GM12872 (cell line): ENCODE results near the gene OTOG.

Source experiments
- TF ChIP-seq, protein P1 (sequence below): IDR thresholded peaks from 3 replicates; pipeline ENCODE4 v1.5.1; 2011; ENCODE audit warnings: low read depth, mild to moderate bottlenecking, low read length, moderate library complexity; ENCODE audit not compliant: insufficient read depth

Gene OTOG

DNA sequence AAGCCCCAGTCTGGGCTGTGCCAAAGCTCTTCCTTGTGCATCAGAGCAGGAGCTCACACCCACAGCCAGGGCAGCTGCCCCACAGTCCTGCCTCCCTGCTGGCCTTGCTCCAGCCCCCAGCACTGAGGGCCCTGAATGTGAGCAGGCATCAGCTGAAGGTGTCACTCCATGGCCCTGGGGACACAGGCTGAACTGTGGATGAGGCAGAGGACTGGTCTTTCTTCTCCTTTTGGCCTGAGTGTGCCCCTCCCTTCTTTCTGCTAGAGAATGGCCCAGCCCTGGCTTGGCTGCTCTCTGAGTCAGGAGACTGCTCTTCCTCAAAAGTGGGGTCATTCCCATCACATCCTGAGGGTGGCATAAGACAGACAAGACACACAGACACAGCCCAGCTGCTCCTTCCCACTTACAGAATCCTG lies 16.2 kb downstream of the OTOG start:
- TF ChIP-seq, protein P1, sequence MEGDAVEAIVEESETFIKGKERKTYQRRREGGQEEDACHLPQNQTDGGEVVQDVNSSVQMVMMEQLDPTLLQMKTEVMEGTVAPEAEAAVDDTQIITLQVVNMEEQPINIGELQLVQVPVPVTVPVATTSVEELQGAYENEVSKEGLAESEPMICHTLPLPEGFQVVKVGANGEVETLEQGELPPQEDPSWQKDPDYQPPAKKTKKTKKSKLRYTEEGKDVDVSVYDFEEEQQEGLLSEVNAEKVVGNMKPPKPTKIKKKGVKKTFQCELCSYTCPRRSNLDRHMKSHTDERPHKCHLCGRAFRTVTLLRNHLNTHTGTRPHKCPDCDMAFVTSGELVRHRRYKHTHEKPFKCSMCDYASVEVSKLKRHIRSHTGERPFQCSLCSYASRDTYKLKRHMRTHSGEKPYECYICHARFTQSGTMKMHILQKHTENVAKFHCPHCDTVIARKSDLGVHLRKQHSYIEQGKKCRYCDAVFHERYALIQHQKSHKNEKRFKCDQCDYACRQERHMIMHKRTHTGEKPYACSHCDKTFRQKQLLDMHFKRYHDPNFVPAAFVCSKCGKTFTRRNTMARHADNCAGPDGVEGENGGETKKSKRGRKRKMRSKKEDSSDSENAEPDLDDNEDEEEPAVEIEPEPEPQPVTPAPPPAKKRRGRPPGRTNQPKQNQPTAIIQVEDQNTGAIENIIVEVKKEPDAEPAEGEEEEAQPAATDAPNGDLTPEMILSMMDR, result no peak

DNA sequence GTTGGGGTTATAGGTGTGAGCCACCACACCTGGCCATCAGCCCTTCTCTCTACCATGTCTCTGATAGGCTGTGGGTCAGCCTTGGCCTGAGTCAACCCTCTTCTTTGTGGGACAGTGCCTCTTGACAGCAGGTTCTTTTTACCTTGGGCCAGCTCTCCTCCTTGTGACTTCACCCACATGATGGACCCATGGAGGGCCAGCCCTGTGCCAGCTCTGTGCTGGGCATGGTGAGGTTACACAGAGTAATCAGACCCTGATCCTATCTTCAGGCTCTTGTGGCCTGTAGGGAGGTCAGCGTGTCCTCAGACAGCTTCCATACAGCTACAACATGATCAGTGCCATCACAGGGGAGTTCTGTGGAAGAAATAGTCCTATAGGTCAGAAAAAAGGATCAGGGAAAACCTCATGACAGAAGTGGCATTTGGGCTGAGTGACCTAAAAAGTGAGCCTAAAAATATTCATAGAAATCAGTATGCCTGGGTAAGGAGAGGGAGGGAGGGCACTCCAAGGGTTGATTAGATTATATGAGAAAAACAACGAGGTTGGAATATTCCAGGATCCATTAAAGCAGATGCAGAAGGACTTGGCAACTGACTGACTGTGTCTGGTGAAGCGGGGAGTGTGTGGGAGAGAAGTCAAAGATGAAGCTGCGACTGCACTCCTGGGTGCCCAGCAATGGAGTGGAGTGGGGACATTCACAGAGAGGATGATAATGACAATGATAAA lies 17.1 kb downstream of the OTOG start:
- TF ChIP-seq, protein P1, result no peak

DNA sequence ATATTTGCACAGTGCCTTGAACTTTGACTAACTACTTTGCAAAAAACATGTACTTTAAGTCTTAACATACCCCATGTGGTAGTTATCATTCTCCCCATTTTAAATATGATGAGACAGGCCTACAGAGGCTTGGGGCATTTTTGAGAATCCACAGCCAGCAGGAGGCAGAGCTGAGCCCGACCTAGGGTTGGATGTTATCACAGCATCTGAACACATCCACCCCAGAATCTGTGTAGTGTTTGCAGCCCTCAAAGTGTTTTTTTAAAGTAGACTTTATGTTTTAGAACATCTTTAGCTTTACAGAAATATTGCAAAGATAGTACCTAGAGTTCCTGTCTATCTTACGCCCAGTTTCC lies 17.6 kb downstream of the OTOG start:
- TF ChIP-seq, protein P1, result peak; percentile 51

DNA sequence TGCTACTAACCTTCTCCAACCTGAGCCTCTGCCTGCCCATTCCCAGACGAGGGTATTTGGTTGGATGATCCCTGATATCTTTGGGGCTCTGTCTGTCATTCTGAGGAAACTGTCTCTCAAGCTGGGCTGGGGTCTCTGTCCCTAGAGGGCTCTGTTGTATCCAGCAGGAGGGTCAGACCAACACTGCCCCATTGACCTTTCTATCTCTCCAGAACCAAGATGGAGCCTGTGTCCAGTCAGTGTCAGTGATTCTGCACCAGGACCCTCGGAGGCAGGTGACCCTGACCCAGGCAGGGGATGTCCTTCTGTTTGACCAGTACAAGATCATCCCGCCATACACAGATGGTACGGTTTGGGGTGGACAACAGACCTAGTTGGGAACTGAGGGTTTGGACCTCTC lies 21.9 kb downstream of the OTOG start:
- TF ChIP-seq, protein P1, result no peak

DNA sequence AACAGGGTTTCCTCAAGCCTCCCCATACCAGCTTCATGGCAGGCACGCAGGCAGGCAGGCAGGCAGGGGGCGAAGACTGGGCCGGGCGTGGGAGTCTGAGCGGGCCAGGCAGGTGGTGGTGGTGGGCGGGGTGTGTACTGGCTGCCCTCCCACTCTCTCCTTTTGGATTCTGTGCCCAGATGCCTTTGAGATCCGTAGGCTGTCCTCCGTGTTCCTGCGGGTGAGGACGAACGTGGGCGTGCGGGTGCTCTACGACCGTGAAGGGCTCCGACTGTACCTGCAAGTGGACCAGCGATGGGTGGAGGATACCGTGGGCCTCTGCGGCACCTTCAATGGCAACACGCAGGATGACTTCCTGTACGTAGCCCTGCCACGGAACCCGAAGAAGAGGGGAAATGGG lies 23.0 kb downstream of the OTOG start:
- TF ChIP-seq, protein P1, result no peak

DNA sequence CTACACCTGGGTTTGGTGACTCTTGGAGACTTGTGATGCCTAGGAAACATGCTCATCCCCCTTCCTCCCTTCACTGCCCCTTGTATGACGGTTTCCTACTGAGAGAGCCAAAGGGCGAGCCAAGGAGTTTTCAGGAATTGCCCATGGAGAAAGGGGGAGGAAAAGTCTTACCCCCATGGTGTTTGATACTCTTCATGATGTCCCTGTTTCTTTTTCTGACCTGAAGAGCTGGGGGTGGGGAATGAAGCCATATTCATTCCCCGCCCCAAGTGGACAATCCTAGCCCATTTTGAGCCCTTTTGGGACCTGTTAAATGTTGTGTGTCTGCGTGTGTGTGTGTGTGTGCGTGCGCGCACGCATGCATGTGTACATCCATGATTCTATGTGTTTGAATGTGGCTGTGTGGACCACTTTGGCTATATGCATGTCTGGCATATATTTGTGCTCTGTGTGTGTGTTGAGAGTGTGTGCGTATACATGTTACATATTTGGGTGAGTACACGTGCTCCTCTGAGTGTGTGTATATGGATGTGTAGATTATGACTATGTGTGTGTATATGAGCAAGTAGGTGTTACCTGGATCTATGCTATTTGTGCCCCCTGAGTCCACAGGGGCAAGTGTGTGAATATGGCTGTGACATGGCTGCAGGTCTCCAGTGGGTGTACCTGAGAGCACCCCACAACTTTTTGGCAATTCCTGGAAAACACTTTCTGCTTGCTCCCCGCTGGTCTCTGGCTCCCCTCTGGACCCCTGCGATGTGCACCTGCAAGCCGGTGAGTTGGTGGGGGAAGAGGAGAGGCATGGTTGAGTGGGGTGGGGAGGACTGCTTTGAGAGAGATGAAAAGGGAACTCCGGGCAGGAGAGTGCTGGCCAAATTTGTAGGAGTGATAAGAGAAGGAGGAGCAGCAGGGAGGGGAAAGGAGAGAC lies 24.6 kb downstream of the OTOG start:
- TF ChIP-seq, protein P1, result no peak

DNA sequence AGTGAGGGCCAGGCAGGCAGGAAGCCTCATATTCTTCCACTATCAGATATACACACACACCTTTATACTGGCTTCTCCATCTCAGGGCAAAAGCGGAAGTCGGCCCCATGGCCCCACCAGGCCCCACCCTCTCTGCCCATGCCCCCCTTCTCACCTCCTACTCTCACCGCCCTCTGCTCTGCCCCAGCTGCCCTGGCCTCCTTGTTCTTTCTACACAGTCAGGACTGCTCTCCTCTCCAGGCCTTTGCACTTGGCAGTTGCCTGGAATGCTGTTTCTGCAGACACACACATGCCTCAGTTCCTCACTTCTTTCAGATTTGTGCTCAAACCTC lies 25.3 kb downstream of the OTOG start:
- TF ChIP-seq, protein P1, result no peak
